GM21529 (cell line): ENCODE results near the gene SLC6A13.
"Not testable (repeated sequence)": the region's sequence is repeated elsewhere in the genome, so short reads cannot be mapped to it uniquely, and the experiment has no call there.

Source experiments
- ATAC-seq: cut with Tn5 transposase; IDR thresholded peaks from one replicate; pipeline ENCODE4 v1.9.1; 2021; ENCODE audit not compliant: unreplicated experiment

SLC6A13 gene

DNA sequence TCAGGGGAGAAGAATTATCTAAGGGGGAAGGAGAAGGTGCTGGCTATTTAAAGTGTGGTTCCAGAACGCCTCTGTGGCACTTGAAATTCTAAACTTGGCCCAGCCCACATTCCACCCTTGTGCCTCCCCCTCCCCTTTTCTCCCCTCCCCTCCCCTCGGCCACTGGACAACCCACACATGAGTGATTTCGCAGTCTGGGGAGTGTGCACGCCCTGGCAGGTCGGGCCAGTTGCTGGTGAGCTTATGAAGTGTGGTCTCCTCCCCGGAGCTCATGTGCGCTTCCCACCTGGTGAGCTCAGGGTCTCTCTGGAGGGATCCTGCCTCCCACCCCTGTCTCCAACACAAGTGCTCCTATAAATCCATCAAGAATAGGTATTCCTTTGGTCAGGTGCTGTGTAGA lies at the start of gene SLC6A13:
Gene SLC6A13, minus strand, starts transcription at position 20 of the 400 bp plus-strand sequence. CDS start 2,784 bp downstream, outside the sequence.
- ATAC-seq: no peak

DNA sequence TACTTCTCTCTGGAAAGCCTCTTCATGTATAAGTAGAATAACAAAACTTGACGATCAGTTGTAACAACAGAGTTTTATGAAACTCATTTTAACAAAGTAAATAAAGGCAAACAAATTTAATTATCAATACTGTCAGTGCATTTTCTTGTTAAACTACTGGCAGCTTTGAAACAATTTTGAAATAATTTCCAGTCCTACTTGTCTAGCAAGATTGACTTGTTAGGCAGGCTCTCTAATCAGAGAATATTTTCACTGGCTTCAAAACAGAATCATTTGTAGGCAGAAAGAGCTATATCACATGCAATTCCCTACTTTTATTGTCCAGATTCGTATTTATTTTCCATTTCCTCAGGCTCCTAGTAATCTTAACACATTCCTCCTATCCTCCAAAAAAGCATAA lies 45.9 kb upstream of the SLC6A13 start:
- ATAC-seq: no peak

DNA sequence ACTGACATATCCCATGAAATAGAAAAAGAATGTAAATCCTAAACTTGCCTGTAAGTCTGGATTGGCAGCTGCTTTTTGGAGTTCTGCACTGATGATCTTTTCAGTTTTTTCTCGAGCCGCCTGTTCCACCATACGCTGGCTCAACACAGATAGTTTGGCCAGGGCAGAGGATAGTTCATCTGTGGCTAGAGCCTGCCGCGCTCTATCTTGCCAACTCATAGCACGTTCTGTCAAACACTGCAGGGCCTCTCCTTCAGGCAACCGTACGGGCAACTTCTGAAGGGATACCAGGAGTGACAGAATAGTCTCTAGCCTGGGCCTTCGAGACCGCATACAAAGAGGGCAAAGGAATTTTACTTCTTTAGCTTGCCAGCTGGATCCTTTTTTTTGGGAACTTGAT lies 44.8 kb upstream of the SLC6A13 start:
- no peak for ATAC-seq

DNA sequence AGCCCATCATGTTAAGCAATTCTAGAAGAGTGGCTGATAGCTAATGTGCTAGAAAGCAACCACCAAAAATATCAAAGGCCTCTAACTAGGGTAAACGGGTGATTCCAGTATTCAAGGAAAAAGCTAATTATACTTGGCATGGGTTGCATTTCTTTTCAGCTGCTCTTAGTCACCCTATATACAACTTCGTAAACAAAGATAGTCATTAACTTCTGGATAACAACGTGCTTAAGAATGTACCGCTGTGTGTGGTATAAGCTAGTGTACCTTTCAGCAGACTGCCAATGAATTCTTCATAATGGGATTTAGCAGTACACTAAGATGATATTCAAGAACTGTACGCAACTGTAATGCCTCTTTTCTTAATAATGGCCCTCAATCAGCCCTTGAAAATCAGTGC lies 42.2 kb upstream of the SLC6A13 start:
- no peak for ATAC-seq

DNA sequence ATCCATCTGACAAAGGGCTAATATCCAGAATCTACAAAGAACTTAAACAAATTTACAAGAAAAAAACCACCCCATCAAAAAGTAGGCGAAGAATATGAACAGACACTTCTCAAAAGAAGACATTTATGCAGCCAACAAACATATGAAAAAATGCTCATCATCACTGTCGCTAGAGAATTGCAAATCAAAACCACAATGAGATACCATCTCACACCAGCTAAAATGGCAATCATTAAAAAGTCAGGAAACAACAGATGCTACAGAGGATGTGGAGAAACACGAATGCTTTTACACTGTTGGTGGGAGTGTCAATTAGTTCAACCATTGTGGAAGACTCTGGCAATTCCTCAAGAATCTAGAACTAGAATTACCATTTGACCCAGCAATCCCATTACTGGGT lies 40.1 kb upstream of the SLC6A13 start:
- not testable (repeated sequence) for ATAC-seq

DNA sequence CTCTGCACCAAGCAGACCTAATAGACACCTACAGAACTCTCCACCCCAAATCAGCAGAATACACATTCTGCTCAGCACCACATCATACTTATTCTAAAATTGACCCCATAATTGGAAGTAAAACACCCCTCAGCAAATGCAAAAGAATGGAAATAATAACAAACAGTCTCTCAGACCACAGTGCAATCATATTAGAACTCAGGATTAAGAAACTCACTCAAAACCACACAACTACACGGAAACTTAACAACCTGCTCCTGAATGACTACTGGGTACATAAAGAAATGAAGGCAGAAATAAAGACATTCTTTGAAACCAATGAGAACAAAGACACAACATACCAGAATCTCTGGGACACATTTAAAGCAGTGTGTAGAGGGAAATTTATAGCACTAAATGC lies 37.5 kb upstream of the SLC6A13 start:
- ATAC-seq: not testable (repeated sequence)

DNA sequence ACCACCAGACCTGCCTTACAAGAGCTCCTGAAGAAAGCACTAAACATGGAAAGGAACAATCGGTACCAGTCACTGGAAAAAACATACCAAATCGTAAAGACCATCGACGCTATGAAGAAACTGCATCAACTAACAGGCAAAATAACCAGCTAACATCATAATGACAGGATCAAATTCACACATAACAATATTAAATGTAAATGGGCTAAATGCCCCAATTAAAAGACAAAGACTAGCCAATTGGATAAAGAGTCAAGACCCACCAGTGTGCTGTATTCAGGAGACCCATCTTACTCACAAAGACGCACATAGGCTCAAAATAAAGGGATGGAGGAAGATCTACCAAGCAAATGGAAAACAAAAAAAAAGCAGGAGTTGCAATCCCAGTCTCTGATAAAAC lies 36.9 kb upstream of the SLC6A13 start:
- ATAC-seq: not testable (repeated sequence)

DNA sequence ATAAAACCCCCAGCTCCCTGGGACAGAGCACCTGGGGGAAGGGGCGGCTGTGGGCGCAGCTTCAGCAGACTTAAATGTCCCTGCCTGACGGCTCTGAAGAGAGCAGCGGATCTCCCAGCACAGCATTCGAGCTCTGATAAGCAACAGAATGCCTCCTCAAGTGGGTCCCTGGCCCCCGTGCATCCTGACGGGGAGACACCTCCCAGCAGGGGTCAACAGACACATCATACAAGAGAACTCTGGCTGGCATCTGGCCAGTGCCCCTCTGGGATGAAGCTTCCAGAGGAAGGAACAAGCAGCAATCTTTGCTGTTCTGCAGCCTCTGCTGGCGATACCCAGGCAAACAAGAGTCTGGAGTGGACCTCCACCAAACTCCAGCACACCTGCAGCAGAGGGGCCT lies 35.4 kb upstream of the SLC6A13 start:
- not testable (repeated sequence) for ATAC-seq

DNA sequence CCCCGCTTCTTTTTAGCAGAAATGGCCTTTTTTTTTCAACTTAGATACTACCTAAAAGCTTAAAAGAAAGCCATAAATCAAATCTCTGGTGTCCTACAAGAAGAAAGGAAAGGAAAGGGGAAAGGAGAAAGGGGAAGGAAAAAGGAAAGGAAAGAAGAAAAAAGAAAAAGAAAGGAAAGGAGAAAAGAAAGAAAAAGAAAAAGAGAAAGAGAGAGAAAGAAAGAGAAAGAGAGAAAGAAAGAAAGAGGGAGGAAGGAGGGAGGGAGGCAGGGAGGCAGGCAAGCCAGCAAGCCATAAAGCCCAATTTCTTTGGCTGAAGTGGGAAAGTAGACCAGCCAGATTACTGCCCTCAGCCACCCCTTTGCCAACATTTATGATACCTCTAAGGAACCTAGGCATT lies 32.5 kb upstream of the SLC6A13 start:
- no peak for ATAC-seq

DNA sequence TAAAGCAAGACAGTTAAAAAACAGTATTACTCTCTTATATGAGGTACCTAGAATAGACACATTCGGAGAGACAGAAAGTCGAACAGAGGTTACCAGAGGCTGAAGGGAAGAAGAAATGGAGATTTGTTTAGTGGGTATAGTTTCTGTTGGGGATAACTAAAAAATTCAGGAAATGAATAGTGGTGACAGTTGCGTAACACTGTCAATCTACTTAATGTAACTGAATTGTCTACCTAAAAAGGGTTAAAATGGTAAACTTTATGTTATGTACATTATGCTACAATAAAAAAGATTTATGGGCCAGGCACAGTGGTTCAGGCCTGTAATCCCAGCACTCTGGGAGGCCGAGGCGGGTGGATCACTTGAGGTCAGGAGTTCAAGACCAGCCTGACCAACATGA lies 30.6 kb upstream of the SLC6A13 start:
- ATAC-seq: no peak

DNA sequence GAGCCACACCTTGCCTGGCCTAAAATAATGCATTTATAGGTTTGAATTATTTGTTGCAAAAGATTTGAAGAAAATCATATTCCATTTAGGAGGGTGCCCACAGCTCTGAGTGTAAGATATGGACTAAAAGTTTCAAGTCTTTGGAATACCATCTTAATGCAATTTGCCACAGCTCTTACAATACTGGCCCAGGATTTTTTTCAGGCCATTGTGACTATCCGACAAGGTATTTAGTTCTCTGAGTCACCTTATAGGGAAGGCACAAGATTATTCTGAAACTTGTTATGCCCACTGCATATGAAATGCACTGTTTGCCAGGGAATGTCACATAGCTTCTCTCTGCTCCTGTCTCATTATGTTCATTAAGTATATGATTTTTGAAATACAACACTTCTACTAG lies 29.6 kb upstream of the SLC6A13 start:
- no peak for ATAC-seq

DNA sequence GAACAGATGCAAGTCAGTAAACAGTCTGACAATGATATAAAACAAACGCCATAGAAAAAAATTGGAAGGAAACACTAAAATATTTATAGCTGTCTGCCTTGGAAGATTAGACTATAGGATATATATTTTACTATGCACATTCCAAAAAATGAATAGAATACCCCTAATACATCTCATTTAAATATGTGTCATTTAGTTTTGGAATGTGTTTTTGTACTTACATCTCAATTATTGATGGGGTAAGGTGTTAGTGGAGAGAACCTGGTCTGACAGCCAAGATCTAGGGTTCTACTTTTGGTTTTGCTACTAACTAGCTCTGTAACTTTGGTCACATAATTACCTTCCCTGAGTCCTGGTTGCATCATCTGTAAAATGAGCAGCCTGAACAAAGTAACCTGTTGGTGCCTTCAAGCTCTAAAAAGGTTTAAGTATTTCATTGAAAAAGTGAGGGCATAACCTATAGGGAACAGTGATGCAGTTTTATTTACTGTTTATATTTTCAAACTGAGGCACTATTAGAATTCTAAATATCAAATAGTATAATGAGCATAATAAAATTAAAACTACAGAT lies 28.6 kb upstream of the SLC6A13 start:
- ATAC-seq: no peak

DNA sequence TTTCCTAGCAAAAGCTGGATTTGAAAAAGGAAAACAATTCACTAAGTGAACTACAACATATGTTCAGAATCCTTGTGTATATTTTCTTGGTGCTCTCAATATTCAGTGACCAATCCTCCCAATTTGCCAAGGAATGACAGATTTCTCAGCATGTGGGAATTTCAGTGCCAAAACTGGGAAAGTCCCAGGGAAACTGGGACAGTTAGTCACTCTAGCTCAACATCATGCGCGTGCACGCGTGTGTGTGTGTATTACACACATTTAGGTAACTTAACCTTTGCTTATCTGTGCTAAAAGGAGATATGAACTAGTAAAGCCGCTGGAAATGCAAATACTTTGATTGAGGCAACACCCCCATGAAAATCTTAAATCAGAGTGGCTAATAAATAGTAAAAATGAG lies 26.1 kb upstream of the SLC6A13 start:
- ATAC-seq: no peak

DNA sequence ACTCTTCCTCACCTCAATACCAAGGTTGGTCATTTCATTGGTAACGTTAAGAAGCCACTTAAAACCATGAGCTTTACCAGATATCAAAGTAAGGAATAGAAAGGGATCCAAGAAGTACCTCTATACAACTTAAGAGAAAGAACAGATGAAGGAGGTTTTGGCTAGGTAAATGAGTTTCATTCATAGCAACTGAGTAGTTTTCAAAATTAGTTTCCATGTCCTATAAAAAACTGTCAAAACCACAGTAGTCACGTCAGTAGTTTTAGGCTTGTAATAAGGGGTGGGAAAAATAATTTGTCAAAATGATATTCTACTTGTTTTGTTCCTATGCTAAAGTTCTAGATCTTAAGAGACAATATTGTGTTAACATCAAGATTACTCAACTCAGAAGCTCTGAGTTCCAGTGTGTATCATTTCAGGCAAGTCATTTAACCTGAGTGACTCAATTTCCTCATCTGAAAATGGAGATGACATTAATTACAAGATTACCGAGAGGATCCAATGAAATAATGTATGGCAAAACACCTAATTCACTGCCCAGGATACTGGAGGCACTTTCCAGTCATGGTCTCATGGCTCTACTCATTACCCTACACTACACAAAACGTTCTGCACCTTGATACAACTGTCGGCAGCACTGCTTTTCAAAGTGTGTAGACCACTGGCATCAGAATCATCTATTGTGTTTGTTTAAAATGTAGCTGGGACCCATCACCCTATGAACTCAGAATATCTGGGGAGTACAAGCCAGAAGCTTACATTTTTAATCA lies 24.1 kb upstream of the SLC6A13 start:
- ATAC-seq: no peak

DNA sequence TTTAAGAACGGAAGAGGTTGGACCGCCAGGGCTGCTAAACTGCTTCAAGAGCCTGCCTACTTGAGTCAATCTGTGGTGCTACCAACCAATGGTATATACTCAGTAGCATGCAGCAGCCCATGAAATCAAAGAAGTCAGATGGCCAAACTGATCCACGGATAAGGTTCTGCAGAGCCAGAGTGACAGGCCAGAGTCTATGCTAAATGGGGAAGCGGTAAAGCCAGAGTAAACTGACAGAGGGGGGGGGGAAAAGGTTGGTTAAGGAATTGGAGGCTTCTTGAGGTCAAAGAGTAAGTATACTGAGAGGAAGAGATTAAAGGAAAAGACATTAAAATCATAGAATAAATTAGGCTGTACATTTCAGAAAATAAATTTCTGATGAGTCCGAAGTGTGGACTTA lies 15.4 kb upstream of the SLC6A13 start:
- no peak for ATAC-seq

DNA sequence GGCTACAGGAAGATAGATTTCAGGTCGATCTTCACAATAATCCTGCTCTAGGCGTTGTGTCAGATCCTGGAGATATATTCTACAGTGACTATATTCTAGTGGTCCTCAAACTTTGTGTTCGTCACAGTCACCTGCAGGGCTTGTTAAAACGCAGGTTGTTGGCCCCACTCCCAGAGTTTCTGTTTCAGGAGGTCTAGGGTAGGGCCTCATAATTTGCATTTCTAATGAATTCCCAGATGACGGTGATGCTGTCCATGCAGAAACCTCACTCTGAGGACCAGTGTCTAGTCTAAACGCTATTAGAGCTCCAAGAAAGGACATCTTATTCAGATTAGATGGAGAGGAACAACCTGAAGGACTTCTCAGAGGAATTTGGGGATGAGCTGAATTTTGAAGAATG lies 13.2 kb upstream of the SLC6A13 start:
- ATAC-seq: no peak

DNA sequence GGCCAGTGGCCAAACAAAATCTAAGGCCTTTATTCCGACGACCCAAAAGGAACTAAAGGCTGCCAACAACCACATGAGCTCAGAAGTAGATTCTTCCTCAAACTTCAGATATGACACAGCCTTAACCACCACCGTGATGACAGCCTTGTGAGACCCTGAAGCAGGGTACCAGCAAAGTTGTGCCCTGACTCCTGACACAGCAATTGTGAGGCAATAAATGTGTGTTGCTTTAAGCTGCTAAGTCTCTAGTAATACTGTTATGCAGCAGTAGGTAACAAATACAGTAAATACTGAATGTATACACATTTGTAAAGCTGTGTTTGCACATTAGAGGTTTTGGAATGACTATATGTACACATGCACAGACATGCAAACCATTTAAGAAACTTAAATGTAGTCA lies 10.7 kb upstream of the SLC6A13 start:
- no peak for ATAC-seq

DNA sequence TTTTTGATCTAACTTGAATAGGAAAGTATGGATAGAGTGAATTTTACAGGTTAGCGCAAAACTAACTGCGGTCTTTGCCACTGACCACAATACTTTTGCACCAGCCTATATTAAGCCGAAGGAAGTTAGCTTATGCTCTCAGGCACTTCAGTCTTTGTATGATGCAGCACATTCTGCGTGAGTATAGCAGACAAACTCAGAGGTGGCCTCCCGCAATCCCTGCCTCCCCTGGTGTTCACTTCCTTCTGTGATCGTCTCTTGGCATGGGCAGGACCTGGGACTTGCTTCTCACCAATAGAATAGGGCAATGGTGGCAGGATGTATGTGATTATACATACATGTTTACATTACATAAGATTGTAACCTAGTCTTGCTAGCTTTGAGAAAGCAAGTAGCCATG lies 10.3 kb upstream of the SLC6A13 start:
- ATAC-seq: no peak

DNA sequence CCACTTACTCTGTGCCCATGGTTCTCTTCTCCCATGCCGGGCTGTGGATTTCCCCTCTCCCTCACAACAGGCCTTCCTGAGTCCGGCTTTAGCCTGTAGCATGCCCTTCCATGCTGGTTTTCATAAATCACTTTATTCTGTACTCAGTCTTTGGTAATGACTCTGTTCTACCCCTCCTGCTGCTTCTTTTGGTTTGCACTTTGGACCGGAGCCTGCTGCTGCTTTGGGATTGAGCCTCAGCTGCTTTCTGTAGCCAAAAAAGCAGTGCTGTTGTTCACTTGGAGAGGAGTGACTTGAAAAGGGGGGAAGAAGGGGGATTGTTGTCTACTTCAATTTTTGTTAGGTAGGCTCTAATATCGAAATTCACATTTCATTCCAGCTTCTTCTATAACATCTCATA lies 8.5 kb upstream of the SLC6A13 start:
- no peak for ATAC-seq

DNA sequence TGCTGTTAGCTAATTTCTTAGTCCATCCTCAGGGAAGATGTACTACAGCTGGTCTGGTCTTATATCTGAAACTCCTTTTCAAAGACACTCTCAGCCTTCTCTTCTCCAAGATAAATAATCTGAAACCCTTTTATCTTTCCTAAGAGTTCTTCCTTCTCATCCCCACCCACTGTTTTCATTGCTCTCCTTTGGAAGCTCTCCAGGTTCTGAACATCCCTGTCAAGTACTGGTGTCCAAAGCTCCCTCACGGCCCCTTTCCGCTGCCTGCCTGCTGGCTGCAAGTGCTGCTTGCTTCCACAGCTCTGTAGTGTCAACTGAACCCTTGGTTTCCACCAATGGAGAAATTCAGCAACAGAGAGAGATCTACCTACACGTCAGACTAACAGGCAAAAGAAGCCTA lies 6.6 kb upstream of the SLC6A13 start:
- no peak for ATAC-seq

DNA sequence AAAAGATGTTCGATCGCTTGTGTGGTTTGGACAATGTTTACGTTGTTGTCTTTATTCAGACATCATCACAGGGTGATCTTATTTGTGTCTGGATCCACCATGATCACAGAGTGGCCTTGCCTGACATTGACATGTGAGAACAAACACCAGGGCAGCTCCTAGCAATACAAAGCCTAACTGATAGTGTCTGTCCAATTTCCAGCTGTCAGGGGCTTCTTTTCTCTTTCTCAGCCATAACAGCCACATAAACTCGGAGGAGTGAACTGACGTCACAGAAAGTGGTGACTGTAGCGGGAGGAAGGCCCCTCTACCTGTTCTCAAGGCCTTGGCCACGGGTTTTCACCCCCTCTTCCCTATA lies 5.8 kb upstream of the SLC6A13 start:
- ATAC-seq: no peak

DNA sequence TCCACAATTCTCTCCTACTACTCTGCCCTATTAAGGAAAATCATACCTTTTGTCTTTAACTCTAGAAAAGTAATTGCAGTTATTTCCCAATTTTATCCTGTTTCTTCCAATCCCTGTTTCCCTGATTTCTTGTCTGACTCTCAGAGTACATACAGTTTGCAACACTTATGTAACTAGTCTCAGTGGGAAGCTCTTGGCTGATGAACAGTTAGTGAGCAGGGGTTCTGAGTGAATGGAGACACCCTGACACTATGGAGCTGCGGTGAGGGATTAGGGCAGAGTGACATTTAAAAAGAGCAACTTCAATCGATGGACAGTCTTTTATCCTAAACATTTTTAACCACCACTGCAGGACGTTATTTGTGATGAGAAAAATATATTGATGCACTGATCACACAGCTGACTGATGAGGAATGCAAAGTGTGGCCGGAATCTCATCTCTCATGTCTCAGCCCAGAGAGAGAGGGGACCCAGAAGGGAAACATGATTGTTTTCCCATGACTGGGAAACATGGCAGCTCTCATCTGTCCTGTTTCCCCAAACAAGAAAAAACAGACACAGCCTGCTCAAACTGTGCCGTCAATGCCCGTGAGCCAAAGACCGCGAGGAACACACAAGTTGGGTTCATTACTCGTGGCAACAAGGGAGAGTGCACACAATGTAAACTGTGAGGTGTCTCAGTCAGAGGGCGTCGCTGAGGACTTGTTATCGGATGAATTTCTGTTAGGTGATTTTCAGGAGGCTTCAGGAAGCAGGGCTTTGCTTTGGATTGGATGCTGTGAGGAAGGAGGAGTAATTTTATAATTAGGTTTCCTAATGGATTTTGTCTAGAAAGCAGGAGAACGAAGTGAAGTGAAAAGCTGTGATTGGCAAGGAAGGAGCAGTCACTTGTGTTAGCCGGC lies 5.2 kb upstream of the SLC6A13 start:
- ATAC-seq: no peak
